GM12875 (cell line): Measurements from ENCODE around the gene HIF1A.

Experiments used
- H3K4me3 ChIP-seq: one replicate; pipeline ENCODE4 v1.5.1; 2011; ENCODE audit warnings: low read depth, low read length, control low read depth
- CTCF ChIP-seq: IDR thresholded peaks from 2 replicates; pipeline ENCODE4 v1.5.1; 2011; ENCODE audit warnings: low read depth, mild to moderate bottlenecking, control low read depth, inconsistent platforms, low read length, moderate library complexity, borderline replicate concordance; ENCODE audit not compliant: insufficient read depth

The HIF1A gene

GRCh38 chr14:61797309-61797708 is 102.0 kb downstream of the HIF1A start:
- no peak overlapping the region for H3K4me3 ChIP-seq
- no peak for TF ChIP-seq CTCF
